Measurements from ENCODE around the gene MIPOL1. TPM values are rescaled to one million over a fixed set of nuclear protein-coding genes. Genes with fewer than 3 reads are reported as not detected.

MIPOL1 gene
- total and polyA plus RNA-seq, 2 of the 13 experiments (the other 11 are each of a cell fraction or from before 2014, with no cell fraction given): 8.6 to 34.2 TPM

GRCh38 chr14:37413504-37414003 is 215.8 kb downstream of the MIPOL1 start (continued):
- TF ChIP-seq ATRX (CRISPR knock-in tag; IDR thresholded peaks at IDR 0.05; ENCODE audit: borderline replicate concordance) (no peak), SKI (IDR thresholded peaks at IDR 0.05; ENCODE audit: partially characterized antibody) (no peak), MBD4 (IDR thresholded peaks at IDR 0.05; ENCODE audit: borderline replicate concordance, low read length) (no peak), ZNF766 (CRISPR knock-in tag; IDR thresholded peaks at IDR 0.05; ENCODE audit: borderline replicate concordance) (no peak), ZNF652 (CRISPR knock-in tag; IDR thresholded peaks at IDR 0.05; ENCODE audit: borderline replicate concordance, low read depth) (peak; percentile 56; the same call in 1 of the 2 replicates), RBAK (CRISPR knock-in tag; IDR thresholded peaks at IDR 0.05) (no peak), SP4 (CRISPR knock-in tag; IDR thresholded peaks at IDR 0.05) (no peak), IKZF1 (IDR thresholded peaks at IDR 0.05) (no peak), SMARCC2 (IDR thresholded peaks at IDR 0.05) (no peak), MIXL1 (CRISPR knock-in tag; IDR thresholded peaks at IDR 0.05) (peak; percentile 85), RNF219 (CRISPR knock-in tag; IDR thresholded peaks at IDR 0.05) (no peak), ZNF430 (CRISPR knock-in tag; IDR thresholded peaks at IDR 0.05) (no peak), ZBTB7A (CRISPR knock-in tag; IDR thresholded peaks at IDR 0.05) (no peak), ATF7 (IDR thresholded peaks at IDR 0.05) (no peak), ATF7 (CRISPR knock-in tag; IDR thresholded peaks at IDR 0.05) (no peak), ZFP91 (CRISPR knock-in tag; IDR thresholded peaks at IDR 0.05; ENCODE audit: borderline replicate concordance) (no peak), ZNF350 (CRISPR knock-in tag; IDR thresholded peaks at IDR 0.05; ENCODE audit: borderline replicate concordance, low read depth) (no peak), ZFP37 (CRISPR knock-in tag; IDR thresholded peaks at IDR 0.05; ENCODE audit: borderline replicate concordance) (no peak), HNRNPUL1 (IDR thresholded peaks at IDR 0.05; ENCODE audit: low read depth, low read length) (no peak), ZNF331 (CRISPR knock-in tag; IDR thresholded peaks at IDR 0.05) (peak; percentile 76), ZBTB46 (CRISPR knock-in tag; IDR thresholded peaks at IDR 0.05; ENCODE audit: borderline replicate concordance) (no peak), ZNF770 (CRISPR knock-in tag; IDR thresholded peaks at IDR 0.05) (no peak), SMAD1 (CRISPR knock-in tag; IDR thresholded peaks at IDR 0.05; ENCODE audit: borderline replicate concordance, low read depth) (no peak)
